ENCODE data around the gene WWC1. TPM values are rescaled to one million over a fixed set of nuclear protein-coding genes. Genes with fewer than 3 reads are reported as not detected.

Gene WWC1
- total RNA-seq, 1 experiment from 2014 or later, result 52.6 TPM

- Histone ChIP-seq H2AFZ (ENCODE audit: low read depth, low read length, poor library complexity, severe bottlenecking) (no peak overlapping the region), H3K4me1 (ENCODE audit: control insufficient read depth in 1 of 2, insufficient read depth in 2 of 2, low read length in 2 of 2) (no peaks in the 10 kb centered on the region), H3K9me2 (ENCODE audit: insufficient read depth) (no peaks in the 10 kb centered on the region), H3K27me3 (ENCODE audit: insufficient read depth, low read length) (no peaks in the 10 kb centered on the region), H3K36me3 (ENCODE audit: control insufficient read depth in 1 of 2, insufficient read depth in 2 of 2, low read length in 2 of 2) (peaks cover 15 to 21% of the 10 kb centered on the region in 2 experiments), H3K9me3 (ENCODE audit: control insufficient read depth in 1 of 2, insufficient read depth in 1 of 2, low read depth in 1 of 2, low read length in 2 of 2) (no peaks in the 10 kb centered on the region), H4K20me1 (ENCODE audit: insufficient read depth) (no peaks in the 10 kb centered on the region), H3K79me2 (ENCODE audit: insufficient read depth, low read length) (no peaks in the 10 kb centered on the region), H3K9ac (ENCODE audit: low read length) (no peak overlapping the region), H3K27ac (ENCODE audit: low read depth, low read length) (no peak overlapping the region), H3K4me2 (ENCODE audit: low read length) (no peak overlapping the region), H3K4me3 (replicated peaks in 1 of 2; ENCODE audit: low read depth in 1 of 2, low read length in 2 of 2) (no peak overlapping the region)
- DNase-seq (ENCODE audit: low read depth, low spot score), result no peak
- intact Hi-C loops (cut with micrococcal nuclease), result no loop called here
- POLR2A ChIA-PET, result no interaction called here
- RAD21 ChIA-PET (ENCODE audit: low non-redundant PET in 1 of 2, low total read pairs in 2 of 2, uncharacterized antibody in 2 of 2, unreplicated experiment in 2 of 2), result no interaction called here
- ATAC-seq, result no peak
- CTCF ChIA-PET, result no interaction called here
- TF ChIP-seq MAX (IDR thresholded peaks at IDR 0.05) (no peak), CBX3 (IDR thresholded peaks at IDR 0.05; ENCODE audit: low read depth) (no peak)
- BruUV-seq (replicated peaks), result no TSS peak
Observed at GRCh38 chr5:168438349-168438748, 146.9 kb downstream of the WWC1 start.

- Histone ChIP-seq H3K4me1 (ENCODE audit: control insufficient read depth in 1 of 2, insufficient read depth in 2 of 2, low read length in 2 of 2) (no peaks in the 10 kb centered on the region), H3K4me2 (ENCODE audit: low read length) (no peak overlapping the region), H3K79me2 (ENCODE audit: insufficient read depth, low read length) (no peaks in the 10 kb centered on the region), H2AFZ (ENCODE audit: low read depth, low read length, poor library complexity, severe bottlenecking) (no peak overlapping the region), H3K27ac (ENCODE audit: low read depth, low read length) (no peak overlapping the region), H3K9me3 (ENCODE audit: control insufficient read depth in 1 of 2, insufficient read depth in 1 of 2, low read depth in 1 of 2, low read length in 2 of 2) (no peaks in the 10 kb centered on the region), H3K4me3 (replicated peaks in 1 of 2; ENCODE audit: low read depth in 1 of 2, low read length in 2 of 2) (no peak overlapping the region), H4K20me1 (ENCODE audit: insufficient read depth) (no peaks in the 10 kb centered on the region), H3K9me2 (ENCODE audit: insufficient read depth) (no peaks in the 10 kb centered on the region), H3K27me3 (ENCODE audit: insufficient read depth, low read length) (no peaks in the 10 kb centered on the region), H3K9ac (ENCODE audit: low read length) (no peak overlapping the region), H3K36me3 (ENCODE audit: control insufficient read depth in 1 of 2, insufficient read depth in 2 of 2, low read length in 2 of 2) (peaks cover 18 to 25% of the 10 kb centered on the region in 2 experiments)
- RAD21 ChIA-PET (ENCODE audit: low non-redundant PET in 1 of 2, low total read pairs in 2 of 2, uncharacterized antibody in 2 of 2, unreplicated experiment in 2 of 2), result no interaction called here
- no TSS peak for BruUV-seq (replicated peaks)
- TF ChIP-seq ZNF274 (IDR thresholded peaks at IDR 0.05; ENCODE audit: low read depth, low read length), result no peak
- no peak for TF ChIP-seq TCF7L2 (IDR thresholded peaks at IDR 0.05; ENCODE audit: borderline replicate concordance, extremely low read depth, insufficient read depth, insufficient read length)
- no peak for TF ChIP-seq YY1 (IDR thresholded peaks at IDR 0.05; ENCODE audit: extremely low read depth, insufficient replicate concordance, low read depth, low read length)
- TF ChIP-seq SIN3A (IDR thresholded peaks at IDR 0.05; ENCODE audit: low read depth), result no peak
- no peak for TF ChIP-seq JUND (IDR thresholded peaks at IDR 0.05)
- DNase-seq (ENCODE audit: low read depth, low spot score) (no peak), ATAC-seq (no peak)
- intact Hi-C loops (cut with micrococcal nuclease), result no loop called here
- POLR2A ChIA-PET, result no interaction called here
- CTCF ChIA-PET, result no interaction called here
Observed at GRCh38 chr5:168443533-168443932, 152.1 kb downstream of the WWC1 start.
